Ovary (tissue), 9 donors: ENCODE results near the gene RALGAPB. TPM values are rescaled to one million over a fixed set of nuclear protein-coding genes. Genes with fewer than 3 reads are reported as not detected.
A peak's percentile ranks its signal among the peaks of the same experiment; 100 is the strongest.

Experiments
- DNase-seq, 5 donors: peaks; one replicate each; pipeline ENCODE4 v3.0.0-alpha.2; 2019 to 2020
- H3K27ac ChIP-seq, 2 donors: fragments of 200-600 bp; one replicate each; pipeline versions ENCODE4 v1.5.1 to v1.8.0; 2019 to 2022
- H3K27me3 ChIP-seq: fragments of 200-600 bp; one replicate; pipeline ENCODE4 v1.8.0; 2022
- H3K36me3 ChIP-seq: fragments of 200-600 bp; sonication (generic); one replicate; pipeline ENCODE4 v1.5.1; 2019
- H3K4me1 ChIP-seq: one replicate; pipeline ENCODE4 v1.8.1; 2013; ENCODE audit warnings: mild to moderate bottlenecking, moderate library complexity; ENCODE audit not compliant: insufficient read depth
- H3K4me3 ChIP-seq: fragments of 200-600 bp; sonication (generic); one replicate; pipeline ENCODE4 v1.5.1; 2017
- H3K9me3 ChIP-seq, 2 donors: fragments of 200-600 bp in 1 of 2; sonication (generic) in 1 of 2; one replicate each; pipeline versions ENCODE4 v1.5.1 to v1.8.1; 2013 to 2019; ENCODE audit warnings: mild to moderate bottlenecking in 1 of 2, moderate library complexity in 1 of 2
- CTCF ChIP-seq, 3 donors: fragments of 450-650 bp in 2 of 3; fragments of 200-600 bp in 1 of 3; IDR thresholded peaks; one replicate each; pipeline versions ENCODE4 v1.5.1 to v1.8.0; 2016 to 2022; ENCODE audit warnings: antibody characterized with exemption in 3 of 3, mild to moderate bottlenecking in 1 of 3
- EP300 ChIP-seq: sonication (generic); formaldehyde crosslinking; IDR thresholded peaks from one replicate; pipeline ENCODE4 v1.6.1; 2017; ENCODE audit warnings: antibody characterized with exemption
- POLR2A ChIP-seq: fragments of 450-650 bp; IDR thresholded peaks from one replicate; pipeline ENCODE4 v1.6.1; 2017; ENCODE audit warnings: antibody characterized with exemption, mild to moderate bottlenecking, moderate library complexity
- WGBS, 3 donors: extraction: QIAGEN DNeasy Blood & Tissue Kit in 1 of 3; methylation state at CpG; one replicate each; pipeline versions ENCODE4 v1.1.5 to v1.1.7; 2013 to 2017; 5-methylcytosine and 5-hydroxymethylcytosine counted together
- intact Hi-C, 4 donors: fragments of 100-400 bp; cut with DNase I; formaldehyde crosslinking; loops; one replicate each; pipeline versions ENCODE4 v1.11.0 to v1.15.1; 2022 to 2023
- polyA plus RNA-seq, 2 donors: library from polyadenylated mRNA; stranded (reverse); fragments of 200-250 nt in 1 of 2; fragments of 350-450 nt in 1 of 2; fragmentation: Illumina TruSeq in 1 of 2; extraction: RNeasy Lipid Tissue Mini Kit (QIAGEN cat#74804) in 1 of 2; gene quantifications; one replicate each; pipeline ENCODE4 v1.2.3, GENCODE V29; 2013 to 2014
- total RNA-seq, 7 donors: library from RNA; depleted of rRNA in 2 of 7; stranded (reverse); fragments of >200 nt in 2 of 7; fragmentation: NEBNext Ultra II Directional in 3 of 7; extraction: Animal tissue kit (Norgen Biotek cat#: 25700) in 3 of 7; gene quantifications; one replicate each; pipeline versions ENCODE4 v1.1.0 to v1.2.4, GENCODE V29; 2016 to 2023
- donor health status: DM: no; HTN: no; CAD: no; lungs with moderate emphysema.
- donor health status: DM: no; HTN: no; CAD: no.
- donor health status: Bipolar disorder and iron deficiency.
- donor health status: DM: yes; HTN: yes; CAD: no.
- donor health status: DM: no; HTN: no; CAD: no.
- donor health status: DM: yes; HTN: yes; CAD: no.

RALGAPB gene
- total and polyA plus RNA-seq, 9 donors = 10.4 to 41.3 (median 30.0) TPM

- 52 to 81% (median 53%) methylated on average over 2 of the region's 2 CpGs for WGBS, 3 donors
- H3K27ac ChIP-seq = no peak overlapping the region
- intact Hi-C loops = no loop called here
- no peaks in the 10 kb centered on the region for H3K9me3 ChIP-seq
- H3K36me3 ChIP-seq = no peaks in the 10 kb centered on the region
- TF ChIP-seq CTCF (IDR thresholded peaks at IDR 0.05) (no peak), EP300 (no peak), POLR2A (no peak)
- no peak for DNase-seq
- no peak overlapping the region for H3K4me3 ChIP-seq
- H3K4me1 ChIP-seq = no peaks in the 10 kb centered on the region
- H3K27me3 ChIP-seq = no peaks in the 10 kb centered on the region
Measured at GRCh38 chr20:38466171-38466570, 6.5 kb upstream of the RALGAPB start.

DNA sequence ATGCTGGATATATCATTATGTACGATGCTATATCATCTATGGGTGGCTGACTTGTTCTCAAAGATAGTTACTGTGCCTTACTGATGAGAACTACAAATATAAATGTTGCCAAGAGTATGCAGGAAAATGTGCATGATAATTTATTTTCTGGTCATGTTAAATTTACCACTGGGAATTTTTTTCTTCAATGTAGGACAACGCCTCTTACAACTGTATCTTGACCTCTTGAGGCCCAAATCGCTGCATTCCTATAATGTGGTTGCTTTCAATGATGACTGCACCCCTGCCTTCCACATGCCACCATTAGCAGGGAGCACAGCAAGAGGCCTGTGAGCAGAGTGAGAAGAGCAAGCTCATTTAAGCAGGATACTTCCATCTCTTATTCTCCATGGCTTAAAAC, 5.7 kb upstream of the RALGAPB start:
- Histone ChIP-seq H3K9me3 (no peaks in the 10 kb centered on the region), H3K4me3 (no peak overlapping the region), H3K36me3 (no peaks in the 10 kb centered on the region), H3K27ac (no peak overlapping the region), H3K4me1 (no peaks in the 10 kb centered on the region), H3K27me3 (no peaks in the 10 kb centered on the region)
- no peak for DNase-seq
- intact Hi-C loops = no loop called here
- 79 to 80% (median 80%) methylated on average over 3 of the region's 3 CpGs for WGBS, 3 donors
- TF ChIP-seq EP300 (no peak), POLR2A (no peak), CTCF (IDR thresholded peaks at IDR 0.05) (no peak)

GRCh38 chr20:38471245-38471644, 1.4 kb upstream of the RALGAPB start:
- 72 to 83% (median 75%) methylated on average over 1 of the region's 1 CpG for WGBS, 3 donors
- intact Hi-C loops = no loop called here

GRCh38 chr20:38471987-38472512, 593 bp upstream of the RALGAPB start:
- Histone ChIP-seq H3K36me3 (no peaks in the 10 kb centered on the region), H3K4me1 (peaks cover 4% of the 10 kb centered on the region), H3K27me3 (no peaks in the 10 kb centered on the region), H3K4me3 (peak overlapping the region; percentile 82), H3K27ac (peak overlapping the region in 1 of 2 donors; percentile 83), H3K9me3 (no peaks in the 10 kb centered on the region)
- no peak for TF ChIP-seq POLR2A
- no peak for TF ChIP-seq EP300
- peak in 1 of 3 donors; percentile 24 for TF ChIP-seq CTCF (IDR thresholded peaks at IDR 0.05)
- intact Hi-C loops = no loop called here
- peak in 2 of 5 donors; percentile 26 to 39 for DNase-seq
- 3 to 12% (median 4%) methylated on average over 12 of the region's 12 CpGs for WGBS, 3 donors

More at GRCh38 chr20:38471245-38471644, 1.4 kb upstream of the RALGAPB start:
- no peak overlapping the region for H3K4me3 ChIP-seq
- H3K27me3 ChIP-seq = no peaks in the 10 kb centered on the region
- H3K9me3 ChIP-seq = no peaks in the 10 kb centered on the region
- H3K27ac ChIP-seq = peak overlapping the region in 1 of 2 donors; percentile 83
- no peak for DNase-seq
- TF ChIP-seq EP300 (no peak), CTCF (IDR thresholded peaks at IDR 0.05) (no peak), POLR2A (no peak)
- peaks cover 4% of the 10 kb centered on the region for H3K4me1 ChIP-seq
- H3K36me3 ChIP-seq = no peaks in the 10 kb centered on the region
